GM23338 (cell line): ENCODE results near the gene CAPS.

Experiments
- CREB1 ChIP-seq: fragments of 250-450 bp; sonication (Bioruptor Pico); IDR thresholded peaks from 2 replicates; pipeline ENCODE4 v1.5.0; 2020; ENCODE audit warnings: low read depth, mild to moderate bottlenecking, moderate library complexity
- CTCF ChIP-seq, 2 experiments: fragments of 200-600 bp in 1 of 2; sonication (generic) in 1 of 2; conservative IDR thresholded peaks; 2 replicates each; pipeline versions ENCODE4 v1.5.1 to v1.6.1; 2016 to 2017; ENCODE audit warnings: antibody characterized with exemption in 2 of 2, low read depth in 2 of 2, mild to moderate bottlenecking in 2 of 2, moderate library complexity in 1 of 2
- ETS1 ChIP-seq: IDR thresholded peaks from 2 replicates; pipeline ENCODE4 v1.6.1; 2016; ENCODE audit warnings: antibody characterized with exemption
- EZH2 ChIP-seq: fragments of 200-600 bp; sonication (generic); IDR thresholded peaks from one replicate; pipeline ENCODE4 v1.8.0; 2017; ENCODE audit warnings: antibody characterized with exemption, mild to moderate bottlenecking, low read depth; ENCODE audit not compliant: unreplicated experiment
- EZH2phosphoT487 ChIP-seq: fragments of 200-600 bp; sonication (generic); IDR thresholded peaks from one replicate; pipeline ENCODE4 v1.8.1; 2018; ENCODE audit warnings: antibody characterized with exemption; ENCODE audit not compliant: unreplicated experiment
- JUNB ChIP-seq: IDR thresholded peaks from one replicate; pipeline ENCODE4 v1.6.1; 2016; ENCODE audit warnings: antibody characterized with exemption; ENCODE audit not compliant: unreplicated experiment
- NANOG ChIP-seq: IDR thresholded peaks from 2 replicates; pipeline ENCODE4 v1.6.1; 2016; ENCODE audit warnings: antibody characterized with exemption, borderline replicate concordance
- POLR2AphosphoS5 ChIP-seq: IDR thresholded peaks from 2 replicates; pipeline ENCODE4 v1.6.1; 2016; ENCODE audit warnings: antibody characterized with exemption, low read depth
- REST ChIP-seq: IDR thresholded peaks from one replicate; pipeline ENCODE4 v1.6.1; 2018; ENCODE audit warnings: antibody characterized with exemption; ENCODE audit not compliant: unreplicated experiment
- STAT1 ChIP-seq: IDR thresholded peaks from one replicate; pipeline ENCODE4 v1.6.1; 2016; ENCODE audit warnings: antibody characterized with exemption; ENCODE audit not compliant: unreplicated experiment
- ZNF114 ChIP-seq: fragments of 250-450 bp; sonication (Bioruptor Pico); IDR thresholded peaks from 2 replicates; pipeline ENCODE4 v1.5.0; 2020; ENCODE audit warnings: mild to moderate bottlenecking, moderate library complexity
- ZNF331 ChIP-seq: fragments of 250-450 bp; sonication (Bioruptor Pico); IDR thresholded peaks from 2 replicates; pipeline ENCODE4 v1.5.0; 2020; ENCODE audit warnings: low read depth, mild to moderate bottlenecking, moderate library complexity
- ZNF462 ChIP-seq: fragments of 250-450 bp; sonication (Bioruptor Pico); IDR thresholded peaks from 2 replicates; pipeline ENCODE4 v1.5.0; 2020; ENCODE audit warnings: mild to moderate bottlenecking, moderate library complexity

GRCh38 chr19:5950741-5951140 lies 36.7 kb downstream of the CAPS start:
- TF ChIP-seq CTCF (conservative IDR thresholded peaks at IDR 0.05; ENCODE audit: low read depth in 2 of 2) (no peak), CREB1 (CRISPR knock-in tag) (no peak), ZNF114 (CRISPR knock-in tag) (no peak), EZH2phosphoT487 (no peak), POLR2AphosphoS5 (no peak), EZH2 (no peak), STAT1 (no peak), REST (no peak), JUNB (no peak), ZNF331 (CRISPR knock-in tag) (no peak), NANOG (no peak), ETS1 (no peak), ZNF462 (no peak)
